Tibial nerve (tissue), 4 donors: ENCODE data around the gene AP3M1. TPM values are rescaled to one million over a fixed set of nuclear protein-coding genes. Genes with fewer than 3 reads are reported as not detected.

Experiments used
- DNase-seq, 2 donors: peaks; one replicate each; pipeline ENCODE4 v3.0.0-alpha.2; 2019; ENCODE audit warnings: low spot score in 2 of 2
- H3K27ac ChIP-seq, 4 donors: fragments of 200-600 bp; sonication (generic) in 3 of 4; one replicate each; pipeline ENCODE4 v1.5.1; 2017 to 2019; ENCODE audit warnings: mild to moderate bottlenecking in 1 of 4
- H3K27me3 ChIP-seq, 2 donors: fragments of 200-600 bp; sonication (generic) in 1 of 2; one replicate each; pipeline versions ENCODE4 v1.5.1 to v1.6.0; 2017 to 2019
- H3K36me3 ChIP-seq, 3 donors: fragments of 200-600 bp; sonication (generic); one replicate each; pipeline ENCODE4 v1.5.1; 2018 to 2019
- H3K4me1 ChIP-seq, 4 donors: fragments of 200-600 bp; sonication (generic) in 3 of 4; one replicate each; pipeline ENCODE4 v1.5.1; 2017 to 2019
- H3K4me3 ChIP-seq, 4 donors: fragments of 200-600 bp; sonication (generic) in 3 of 4; one replicate each; pipeline ENCODE4 v1.5.1; 2017 to 2019; ENCODE audit warnings: mild to moderate bottlenecking in 1 of 4, moderate library complexity in 1 of 4
- H3K9me3 ChIP-seq, 4 donors: fragments of 200-600 bp; sonication (generic) in 3 of 4; one replicate each; pipeline ENCODE4 v1.5.1; 2017 to 2019
- EP300 ChIP-seq, 2 donors: sonication (generic); formaldehyde crosslinking; IDR thresholded peaks; one replicate each; pipeline ENCODE4 v1.6.1; 2017; ENCODE audit warnings: antibody characterized with exemption in 2 of 2, mild to moderate bottlenecking in 1 of 2
- POLR2A ChIP-seq, 2 donors: fragments of 450-650 bp; IDR thresholded peaks; one replicate each; pipeline ENCODE4 v1.6.1; 2017; ENCODE audit warnings: antibody characterized with exemption in 2 of 2, mild to moderate bottlenecking in 2 of 2, moderate library complexity in 2 of 2
- WGBS, 2 donors: methylation state at CpG; one replicate each; pipeline ENCODE4 v1.1.5; 2018; 5-methylcytosine and 5-hydroxymethylcytosine counted together
- total RNA-seq, 4 donors: library from RNA; depleted of rRNA; stranded (reverse); fragments of >200 nt; gene quantifications; one replicate each; pipeline ENCODE4 v1.1.0, GENCODE V29; 2016
- TF ChIP-seq, protein P1 (sequence below), 5 experiments: fragments of 200-600 bp in 3 of 5; fragments of 450-650 bp in 2 of 5; sonication (generic) in 3 of 5; IDR thresholded peaks; one replicate each; pipeline ENCODE4 v1.5.1; 2016 to 2019; ENCODE audit warnings: antibody characterized with exemption in 5 of 5, mild to moderate bottlenecking in 3 of 5, moderate library complexity in 2 of 5

The AP3M1 gene
- total RNA-seq, 4 donors from 2014 or later, result 15.3 to 20.9 (median 16.9) TPM

GRCh38 chr10:74099420-74099819 is 51.2 kb downstream of the AP3M1 start:
- no peaks in the 10 kb centered on the region for H3K9me3 ChIP-seq
- H3K27me3 ChIP-seq, result no peaks in the 10 kb centered on the region
- DNase-seq, result no peak
- H3K4me3 ChIP-seq, result no peak overlapping the region
- WGBS, 2 donors, result 89 to 91% methylated on average over 3 of the region's 3 CpGs
- H3K36me3 ChIP-seq, result peaks cover 0 to 99% (median 7%) of the 10 kb centered on the region in 3 donors
- H3K27ac ChIP-seq, result no peak overlapping the region
- H3K4me1 ChIP-seq, result no peaks in the 10 kb centered on the region
- TF ChIP-seq EP300 (IDR thresholded peaks at IDR 0.05) (no peak), POLR2A (IDR thresholded peaks at IDR 0.05) (no peak)
- TF ChIP-seq, protein P1, sequence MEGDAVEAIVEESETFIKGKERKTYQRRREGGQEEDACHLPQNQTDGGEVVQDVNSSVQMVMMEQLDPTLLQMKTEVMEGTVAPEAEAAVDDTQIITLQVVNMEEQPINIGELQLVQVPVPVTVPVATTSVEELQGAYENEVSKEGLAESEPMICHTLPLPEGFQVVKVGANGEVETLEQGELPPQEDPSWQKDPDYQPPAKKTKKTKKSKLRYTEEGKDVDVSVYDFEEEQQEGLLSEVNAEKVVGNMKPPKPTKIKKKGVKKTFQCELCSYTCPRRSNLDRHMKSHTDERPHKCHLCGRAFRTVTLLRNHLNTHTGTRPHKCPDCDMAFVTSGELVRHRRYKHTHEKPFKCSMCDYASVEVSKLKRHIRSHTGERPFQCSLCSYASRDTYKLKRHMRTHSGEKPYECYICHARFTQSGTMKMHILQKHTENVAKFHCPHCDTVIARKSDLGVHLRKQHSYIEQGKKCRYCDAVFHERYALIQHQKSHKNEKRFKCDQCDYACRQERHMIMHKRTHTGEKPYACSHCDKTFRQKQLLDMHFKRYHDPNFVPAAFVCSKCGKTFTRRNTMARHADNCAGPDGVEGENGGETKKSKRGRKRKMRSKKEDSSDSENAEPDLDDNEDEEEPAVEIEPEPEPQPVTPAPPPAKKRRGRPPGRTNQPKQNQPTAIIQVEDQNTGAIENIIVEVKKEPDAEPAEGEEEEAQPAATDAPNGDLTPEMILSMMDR (IDR thresholded peaks at IDR 0.05), result no peak

- Histone ChIP-seq H3K9me3 (no peaks in the 10 kb centered on the region), H3K27ac (no peak overlapping the region), H3K36me3 (peaks cover 0 to 99% (median 7%) of the 10 kb centered on the region in 3 donors), H3K4me3 (no peak overlapping the region), H3K4me1 (no peaks in the 10 kb centered on the region), H3K27me3 (no peaks in the 10 kb centered on the region)
- DNase-seq, result no peak
- no peak for TF ChIP-seq EP300 (IDR thresholded peaks at IDR 0.05)
- TF ChIP-seq, protein P1 (IDR thresholded peaks at IDR 0.05), result no peak
- TF ChIP-seq POLR2A (IDR thresholded peaks at IDR 0.05), result no peak
- WGBS, 2 donors, result 88 to 91% methylated on average over 9 of the region's 9 CpGs
Observed at GRCh38 chr10:74097776-74098175, 52.9 kb downstream of the AP3M1 start.

- no peaks in the 10 kb centered on the region for H3K27me3 ChIP-seq
- H3K9me3 ChIP-seq, result no peaks in the 10 kb centered on the region
- H3K27ac ChIP-seq, result no peak overlapping the region
- TF ChIP-seq POLR2A (IDR thresholded peaks at IDR 0.05) (no peak), EP300 (IDR thresholded peaks at IDR 0.05) (no peak)
- TF ChIP-seq, protein P1 (IDR thresholded peaks at IDR 0.05), result no peak
- H3K4me1 ChIP-seq, result no peaks in the 10 kb centered on the region
- 92% methylated on average over 2 of the region's 2 CpGs for WGBS, 2 donors
- no peak overlapping the region for H3K4me3 ChIP-seq
- DNase-seq, result no peak
- H3K36me3 ChIP-seq, result peaks cover 0 to 99% (median 7%) of the 10 kb centered on the region in 3 donors
Observed at GRCh38 chr10:74096777-74097176, 53.9 kb downstream of the AP3M1 start.

DNA sequence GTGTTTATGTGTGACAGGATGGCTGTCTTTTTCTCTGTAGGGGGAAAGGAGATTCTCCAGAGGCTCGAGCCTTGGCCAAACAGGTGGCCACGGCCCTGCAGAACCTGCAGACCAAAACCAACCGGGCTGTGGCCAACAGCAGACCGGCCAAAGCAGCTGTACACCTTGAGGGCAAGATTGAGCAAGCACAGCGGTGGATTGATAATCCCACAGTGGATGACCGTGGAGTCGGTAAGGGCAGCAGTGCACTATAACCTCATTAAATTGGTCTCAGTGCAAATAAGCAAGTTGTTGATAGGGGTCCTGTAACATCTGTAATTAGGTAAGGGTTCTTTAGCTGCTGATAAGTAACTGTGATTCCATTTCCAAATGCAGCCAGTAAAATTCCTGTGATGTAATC is 56.4 kb downstream of the AP3M1 start:
- Histone ChIP-seq H3K4me3 (no peak overlapping the region), H3K4me1 (peaks cover 0 to 10% (median 0%) of the 10 kb centered on the region in 4 donors)

GRCh38 chr10:74093530-74094164 is 57.0 kb downstream of the AP3M1 start:
- H3K27ac ChIP-seq, result no peak overlapping the region
- WGBS, 2 donors, result 94 to 99% methylated on average over 4 of the region's 4 CpGs
- H3K4me3 ChIP-seq, result no peak overlapping the region
- no peaks in the 10 kb centered on the region for H3K9me3 ChIP-seq
- peaks cover 0 to 15% (median 0%) of the 10 kb centered on the region in 4 donors for H3K4me1 ChIP-seq
- TF ChIP-seq POLR2A (IDR thresholded peaks at IDR 0.05) (no peak), EP300 (IDR thresholded peaks at IDR 0.05) (no peak)
- TF ChIP-seq, protein P1 (IDR thresholded peaks at IDR 0.05), result no peak
- H3K36me3 ChIP-seq, result peaks cover 0 to 96% (median 7%) of the 10 kb centered on the region in 3 donors
- no peak for DNase-seq
- H3K27me3 ChIP-seq, result no peaks in the 10 kb centered on the region

More for the DNA sequence above, 56.4 kb downstream of the AP3M1 start:
- no peak for DNase-seq
- Histone ChIP-seq H3K27ac (no peak overlapping the region), H3K9me3 (no peaks in the 10 kb centered on the region), H3K36me3 (peaks cover 0 to 96% (median 7%) of the 10 kb centered on the region in 3 donors), H3K27me3 (no peaks in the 10 kb centered on the region)
- 90 to 94% methylated on average over 7 of the region's 7 CpGs for whole genome bisulfite sequencing, 2 donors
- no peak for TF ChIP-seq POLR2A (IDR thresholded peaks at IDR 0.05)
- TF ChIP-seq, protein P1 (IDR thresholded peaks at IDR 0.05), result no peak
- TF ChIP-seq EP300 (IDR thresholded peaks at IDR 0.05), result no peak
